Smooth muscle cell of the brain vasculature (primary cell): ENCODE data around the gene PRKG1.
"Not testable (repeated sequence)": the region's sequence is repeated elsewhere in the genome, so short reads cannot be mapped to it uniquely, and the experiment has no call there.

Experiments
- DNase-seq: peaks from one replicate; pipeline ENCODE4 v3.0.0-alpha.2; 2012; ENCODE audit warnings: low read depth, low spot score

Gene PRKG1

GRCh38 chr10:52213321-52213752, 1139.0 kb downstream of the PRKG1 start:
- no peak for DNase-seq

- DNase-seq, result peak; percentile 74
Measured at GRCh38 chr10:52215745-52216361, 1141.6 kb downstream of the PRKG1 start.

GRCh38 chr10:52216852-52217251, 1142.6 kb downstream of the PRKG1 start:
- DNase-seq, result peak; percentile 73

GRCh38 chr10:52217531-52217930, 1143.2 kb downstream of the PRKG1 start:
- no peak for DNase-seq

GRCh38 chr10:52220947-52221346, 1146.7 kb downstream of the PRKG1 start:
- DNase-seq, result no peak

GRCh38 chr10:52221923-52222322, 1147.6 kb downstream of the PRKG1 start:
- DNase-seq, result no peak

GRCh38 chr10:52226197-52226847, 1152.0 kb downstream of the PRKG1 start:
- no peak for DNase-seq

- DNase-seq, result no peak
Measured at GRCh38 chr10:52228556-52228955, 1154.3 kb downstream of the PRKG1 start.

GRCh38 chr10:52229291-52229931, 1155.1 kb downstream of the PRKG1 start:
- no peak for DNase-seq

GRCh38 chr10:52232561-52233350, 1158.5 kb downstream of the PRKG1 start:
- DNase-seq, result no peak

- DNase-seq, result not testable (repeated sequence)
Measured at GRCh38 chr10:52233351-52233991, 1159.2 kb downstream of the PRKG1 start.

GRCh38 chr10:52239771-52240170, 1165.5 kb downstream of the PRKG1 start:
- no peak for DNase-seq

- no peak for DNase-seq
Measured at GRCh38 chr10:52245547-52245946, 1171.3 kb downstream of the PRKG1 start.

- DNase-seq, result not testable (repeated sequence)
Measured at GRCh38 chr10:52247929-52248328, 1173.6 kb downstream of the PRKG1 start.

GRCh38 chr10:52248697-52249306, 1174.5 kb downstream of the PRKG1 start:
- DNase-seq, result no peak

GRCh38 chr10:52249850-52250395, 1175.6 kb downstream of the PRKG1 start:
- no peak for DNase-seq

- no peak for DNase-seq
Measured at GRCh38 chr10:52250510-52250909, 1176.2 kb downstream of the PRKG1 start.

- no peak for DNase-seq
Measured at GRCh38 chr10:52252307-52252706, 1178.0 kb downstream of the PRKG1 start.

- no peak for DNase-seq
Measured at GRCh38 chr10:52256832-52257691, 1182.8 kb downstream of the PRKG1 start.

GRCh38 chr10:52257692-52258075, 1183.4 kb downstream of the PRKG1 start:
- DNase-seq, result no peak
